ENCODE data around the gene CRABP1. TPM values are rescaled to one million over a fixed set of nuclear protein-coding genes. Genes with fewer than 3 reads are reported as not detected.

CRABP1 gene
- total and polyA plus RNA-seq, 2 donors from 2014 or later, result 61.0 TPM; not detected in 1

DNA sequence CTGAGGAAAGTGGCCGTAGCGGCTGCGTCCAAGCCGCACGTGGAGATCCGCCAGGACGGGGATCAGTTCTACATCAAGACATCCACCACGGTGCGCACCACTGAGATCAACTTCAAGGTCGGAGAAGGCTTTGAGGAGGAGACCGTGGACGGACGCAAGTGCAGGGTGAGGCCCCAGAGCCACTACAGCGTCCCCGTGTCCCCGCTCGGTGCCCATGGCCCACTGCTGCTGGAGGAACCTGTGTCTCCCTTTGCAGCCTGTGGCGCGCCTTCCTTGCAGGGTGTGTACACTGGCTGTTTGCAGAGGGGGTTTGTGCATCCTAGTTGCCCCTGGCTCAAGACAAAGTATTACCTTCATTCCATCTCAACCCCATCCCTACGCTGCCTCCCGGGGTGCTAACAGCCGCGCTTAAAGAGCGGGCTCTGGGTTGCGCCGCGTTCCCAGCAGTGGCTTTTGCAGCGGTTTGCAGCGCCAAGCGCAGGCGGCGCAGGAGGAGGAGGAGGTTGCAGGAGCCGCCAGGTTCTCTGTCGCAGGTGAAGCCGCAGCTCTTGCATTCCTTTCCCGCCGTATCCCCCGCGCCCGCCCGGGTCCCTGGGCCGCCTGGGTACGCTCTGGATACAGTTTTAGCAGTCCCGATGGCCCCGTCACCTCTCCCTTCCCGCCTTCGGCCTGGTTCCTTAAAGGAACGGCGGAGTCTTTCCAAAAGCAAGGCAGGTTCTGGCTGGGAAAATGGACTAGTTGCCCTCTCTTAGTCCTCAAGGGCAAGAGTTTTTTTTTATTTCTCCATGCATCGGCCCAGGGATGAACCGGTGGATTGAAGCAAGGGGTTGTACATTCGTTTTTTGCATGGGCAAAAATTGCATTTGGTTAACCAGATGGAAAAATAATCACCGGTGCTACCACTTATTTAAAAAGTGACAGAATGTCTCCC, 1.2 kb downstream of the CRABP1 start:
- TF ChIP-seq, protein P1, sequence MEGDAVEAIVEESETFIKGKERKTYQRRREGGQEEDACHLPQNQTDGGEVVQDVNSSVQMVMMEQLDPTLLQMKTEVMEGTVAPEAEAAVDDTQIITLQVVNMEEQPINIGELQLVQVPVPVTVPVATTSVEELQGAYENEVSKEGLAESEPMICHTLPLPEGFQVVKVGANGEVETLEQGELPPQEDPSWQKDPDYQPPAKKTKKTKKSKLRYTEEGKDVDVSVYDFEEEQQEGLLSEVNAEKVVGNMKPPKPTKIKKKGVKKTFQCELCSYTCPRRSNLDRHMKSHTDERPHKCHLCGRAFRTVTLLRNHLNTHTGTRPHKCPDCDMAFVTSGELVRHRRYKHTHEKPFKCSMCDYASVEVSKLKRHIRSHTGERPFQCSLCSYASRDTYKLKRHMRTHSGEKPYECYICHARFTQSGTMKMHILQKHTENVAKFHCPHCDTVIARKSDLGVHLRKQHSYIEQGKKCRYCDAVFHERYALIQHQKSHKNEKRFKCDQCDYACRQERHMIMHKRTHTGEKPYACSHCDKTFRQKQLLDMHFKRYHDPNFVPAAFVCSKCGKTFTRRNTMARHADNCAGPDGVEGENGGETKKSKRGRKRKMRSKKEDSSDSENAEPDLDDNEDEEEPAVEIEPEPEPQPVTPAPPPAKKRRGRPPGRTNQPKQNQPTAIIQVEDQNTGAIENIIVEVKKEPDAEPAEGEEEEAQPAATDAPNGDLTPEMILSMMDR (IDR thresholded peaks at IDR 0.05; ENCODE audit: borderline replicate concordance, extremely low read depth, insufficient read depth), result no peak
- H3K36me3 ChIP-seq (ENCODE audit: control insufficient read depth in 2 of 3, insufficient read depth in 3 of 3, low read length in 3 of 3), result no peaks in the 10 kb centered on the region
- intact Hi-C loops (cut with DNase I), result no loop called here
- H3K9ac ChIP-seq (ENCODE audit: low read length in 3 of 3), result no peak overlapping the region
- H3K4me3 ChIP-seq (ENCODE audit: low read length in 3 of 3), result peak overlapping the region in 2 of 3 donors; percentile 40 to 57
- H3K27ac ChIP-seq (ENCODE audit: low read depth in 2 of 2, low read length in 2 of 2), result no peak overlapping the region
- no peaks in the 10 kb centered on the region for H3K9me3 ChIP-seq (ENCODE audit: control insufficient read depth in 2 of 3, insufficient read depth in 1 of 3, low read length in 3 of 3)
- no peak for FAIRE-seq
- H3K4me1 ChIP-seq (ENCODE audit: control insufficient read depth in 2 of 3, insufficient read depth in 2 of 3, low read depth in 1 of 3, low read length in 3 of 3), result peaks cover 0 to 4% (median 2%) of the 10 kb centered on the region in 3 donors
- H3K27me3 ChIP-seq (ENCODE audit: control insufficient read depth, insufficient read depth, low read length), result peaks cover 11% of the 10 kb centered on the region
- peak in 4 of 5 donors; percentile 54 to 65 (median 62) for DNase-seq

DNA sequence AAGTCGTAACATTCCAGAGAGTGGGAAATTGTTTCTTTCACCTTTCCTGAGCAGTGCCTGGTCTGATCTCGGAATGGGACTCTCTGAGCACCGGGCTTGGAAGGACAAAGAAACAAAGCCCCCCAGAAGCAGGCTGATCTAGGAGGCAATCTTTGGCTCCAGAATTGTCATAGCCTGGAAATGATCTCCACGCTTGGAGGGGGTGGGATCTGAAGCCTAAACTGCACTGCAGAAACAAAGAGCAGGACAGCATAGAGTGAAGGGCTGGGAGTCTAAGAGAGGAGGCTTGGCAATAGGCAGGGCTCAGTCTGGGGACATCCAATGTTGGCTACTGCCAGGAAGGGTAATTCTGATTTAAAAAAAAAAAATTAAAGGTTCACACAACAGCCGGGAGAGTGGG, 1.9 kb downstream of the CRABP1 start:
- Histone ChIP-seq H3K36me3 (ENCODE audit: control insufficient read depth in 2 of 3, insufficient read depth in 3 of 3, low read length in 3 of 3) (no peaks in the 10 kb centered on the region), H3K27me3 (ENCODE audit: control insufficient read depth, insufficient read depth, low read length) (peaks cover 11% of the 10 kb centered on the region), H3K9ac (ENCODE audit: low read length in 3 of 3) (no peak overlapping the region), H3K4me3 (ENCODE audit: low read length in 3 of 3) (no peak overlapping the region), H3K27ac (ENCODE audit: low read depth in 2 of 2, low read length in 2 of 2) (no peak overlapping the region), H3K9me3 (ENCODE audit: control insufficient read depth in 2 of 3, insufficient read depth in 1 of 3, low read length in 3 of 3) (no peaks in the 10 kb centered on the region), H3K4me1 (ENCODE audit: control insufficient read depth in 2 of 3, insufficient read depth in 2 of 3, low read depth in 1 of 3, low read length in 3 of 3) (peaks cover 0 to 7% (median 2%) of the 10 kb centered on the region in 3 donors)
- FAIRE-seq, result no peak
- peak in 1 of 5 donors; percentile 2 for DNase-seq
- TF ChIP-seq, protein P1 (IDR thresholded peaks at IDR 0.05; ENCODE audit: borderline replicate concordance, extremely low read depth, insufficient read depth), result no peak
- intact Hi-C loops (cut with DNase I), result no loop called here

DNA sequence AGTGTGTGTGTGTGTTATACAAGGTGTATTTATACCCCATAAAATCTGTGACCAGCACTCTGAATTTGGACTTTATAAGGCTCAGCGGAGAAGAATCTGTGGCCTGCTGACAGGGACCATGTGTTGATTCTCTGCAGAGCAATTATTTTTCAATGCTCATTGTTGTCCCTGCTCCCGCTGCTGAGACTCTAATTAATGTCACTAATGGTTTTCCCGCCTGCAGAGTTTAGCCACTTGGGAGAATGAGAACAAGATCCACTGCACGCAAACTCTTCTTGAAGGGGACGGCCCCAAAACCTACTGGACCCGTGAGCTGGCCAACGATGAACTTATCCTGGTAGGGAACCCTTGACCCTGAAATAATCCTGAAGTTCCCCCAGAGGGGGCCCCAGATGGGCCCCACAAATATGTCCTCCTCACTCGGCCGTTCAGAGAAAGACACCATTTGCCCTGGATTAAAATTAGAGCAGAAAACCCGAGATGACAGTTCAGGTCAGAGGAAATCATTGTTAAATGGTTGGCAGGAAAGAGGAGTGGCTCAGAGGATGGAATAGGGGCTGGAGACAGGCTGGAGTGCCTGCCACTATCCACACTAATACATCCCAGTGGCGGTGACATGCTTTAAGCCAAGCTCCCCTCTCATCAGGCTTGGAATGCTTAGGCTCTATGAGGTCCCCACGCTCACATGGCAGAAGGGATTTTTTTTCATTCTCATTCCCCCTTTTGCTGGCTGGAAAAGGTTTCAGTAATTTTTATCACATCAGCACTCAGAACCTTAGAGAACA, 3.3 kb downstream of the CRABP1 start:
- H3K4me1 ChIP-seq (ENCODE audit: control insufficient read depth in 2 of 3, insufficient read depth in 2 of 3, low read depth in 1 of 3, low read length in 3 of 3), result peaks cover 0 to 12% (median 9%) of the 10 kb centered on the region in 3 donors
- H3K9me3 ChIP-seq (ENCODE audit: control insufficient read depth in 2 of 3, insufficient read depth in 1 of 3, low read length in 3 of 3), result no peaks in the 10 kb centered on the region
- no peak overlapping the region for H3K9ac ChIP-seq (ENCODE audit: low read length in 3 of 3)
- H3K27ac ChIP-seq (ENCODE audit: low read depth in 2 of 2, low read length in 2 of 2), result no peak overlapping the region
- DNase-seq (peak in 1 of 5 donors; percentile 7), FAIRE-seq (no peak)
- H3K4me3 ChIP-seq (ENCODE audit: low read length in 3 of 3), result no peak overlapping the region
- peaks cover 11% of the 10 kb centered on the region for H3K27me3 ChIP-seq (ENCODE audit: control insufficient read depth, insufficient read depth, low read length)
- TF ChIP-seq, protein P1 (IDR thresholded peaks at IDR 0.05; ENCODE audit: borderline replicate concordance, extremely low read depth, insufficient read depth), result no peak
- H3K36me3 ChIP-seq (ENCODE audit: control insufficient read depth in 2 of 3, insufficient read depth in 3 of 3, low read length in 3 of 3), result no peaks in the 10 kb centered on the region
- intact Hi-C loops (cut with DNase I), result no loop called here
